SH-SY5Y (cell line): Measurements from ENCODE around the gene APOA5.

Source experiments
- GATA2 ChIP-seq: IDR thresholded peaks from 2 replicates; pipeline ENCODE4 v1.6.1; 2011; ENCODE audit warnings: mild to moderate bottlenecking, low read depth, low read length
- GATA3 ChIP-seq: IDR thresholded peaks from 2 replicates; pipeline ENCODE4 v1.6.1; 2011; ENCODE audit warnings: low read depth, mild to moderate bottlenecking, low read length, moderate library complexity

- no peak for TF ChIP-seq GATA2
- TF ChIP-seq GATA3: no peak
Measured at GRCh38 chr11:116840746-116841296, 49.1 kb upstream of the APOA5 start.
